ENCODE data around the gene RHCE. TPM values are rescaled to one million over a fixed set of nuclear protein-coding genes. Genes with fewer than 3 reads are reported as not detected.
A peak's percentile ranks its signal among the peaks of the same experiment; 100 is the strongest.
"Not testable (repeated sequence)": the region's sequence is repeated elsewhere in the genome, so short reads cannot be mapped to it uniquely, and the experiment has no call there.

The RHCE gene
- total RNA-seq, 2 donors from 2014 or later, result 0.64 TPM; not detected in 1

DNA sequence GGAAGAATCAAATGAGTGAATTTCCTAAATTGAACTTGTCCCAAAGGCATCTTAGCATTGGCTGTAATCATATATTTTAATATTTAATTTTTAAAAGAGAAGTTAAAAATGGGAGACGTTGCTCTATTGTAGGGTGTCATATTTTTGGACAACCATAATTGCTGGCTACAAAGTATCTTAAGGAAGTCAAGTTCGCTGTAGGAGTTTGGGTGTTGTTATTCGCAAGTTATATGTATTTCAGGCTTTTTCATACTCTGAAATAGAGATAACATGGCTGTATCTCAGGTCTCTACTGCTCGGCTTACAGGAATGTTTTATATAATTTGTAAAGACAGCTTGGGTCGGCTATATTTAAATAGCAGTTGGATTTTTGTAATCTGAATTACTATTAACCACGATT, 81.6 kb downstream of the RHCE start:
- no peak for ATAC-seq
- no peaks in the 10 kb centered on the region for H3K9me3 Mint-ChIP-seq
- H3K36me3 Mint-ChIP-seq, result peaks cover 6 to 19% of the 10 kb centered on the region in 2 donors
- DNase-seq (ENCODE audit: low spot score in 2 of 2), result no peak
- peak overlapping the region; percentile 77 to 89 for H3K27ac Mint-ChIP-seq

DNA sequence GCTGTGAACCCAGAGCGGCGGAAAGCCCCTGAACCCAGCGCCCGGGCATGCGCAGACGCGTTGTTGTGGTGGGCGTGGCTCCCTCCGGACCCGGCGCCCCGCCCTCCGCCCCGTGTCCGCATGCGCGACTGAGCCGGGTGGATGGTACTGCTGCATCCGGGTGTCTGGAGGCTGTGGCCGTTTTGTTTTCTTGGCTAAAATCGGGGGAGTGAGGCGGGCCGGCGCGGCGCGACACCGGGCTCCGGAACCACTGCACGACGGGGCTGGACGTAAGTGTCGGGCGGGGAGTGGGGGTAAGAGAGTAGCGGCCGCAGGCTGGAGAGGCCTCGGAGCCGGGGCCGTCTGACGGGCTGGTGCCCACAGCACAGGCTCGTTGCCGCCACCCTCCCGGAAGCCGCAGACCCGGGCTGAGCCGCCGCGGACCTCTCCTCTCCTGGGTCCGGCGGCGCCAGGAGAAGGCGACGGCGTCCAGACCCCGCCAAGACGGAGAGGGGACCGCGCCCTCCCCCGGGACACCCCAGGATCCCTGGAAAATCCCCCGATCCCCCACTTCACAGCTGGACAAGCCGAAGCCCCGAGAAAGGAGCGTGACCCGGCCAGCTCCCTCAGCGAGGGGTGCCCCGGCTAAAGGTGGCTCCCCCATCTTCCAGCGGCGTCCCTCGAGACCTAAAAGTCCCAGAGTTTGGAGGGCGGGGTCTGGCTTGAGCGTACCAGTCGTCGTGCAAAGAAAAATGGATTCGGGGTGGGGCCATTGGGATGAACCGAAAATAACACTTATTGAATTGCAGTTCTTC, 82.2 kb downstream of the RHCE start, which contains the start of gene TMEM50A:
TMEM50A (plus strand) TSS at position 147 of the 794 bp plus-strand sequence. CDS start 2,153 bp downstream, outside the sequence.
- ATAC-seq (peak; percentile 76 to 84), DNase-seq (ENCODE audit: low spot score in 2 of 2) (peak; percentile 93 to 95)
- Mint-ChIP-seq H3K27ac (peak within 1 kb of the TSS; percentile 89 to 96), H3K9me3 (no peaks in the 10 kb centered on the region), H3K36me3 (peaks cover 6 to 14% of the 10 kb centered on the region in 2 donors)

DNA sequence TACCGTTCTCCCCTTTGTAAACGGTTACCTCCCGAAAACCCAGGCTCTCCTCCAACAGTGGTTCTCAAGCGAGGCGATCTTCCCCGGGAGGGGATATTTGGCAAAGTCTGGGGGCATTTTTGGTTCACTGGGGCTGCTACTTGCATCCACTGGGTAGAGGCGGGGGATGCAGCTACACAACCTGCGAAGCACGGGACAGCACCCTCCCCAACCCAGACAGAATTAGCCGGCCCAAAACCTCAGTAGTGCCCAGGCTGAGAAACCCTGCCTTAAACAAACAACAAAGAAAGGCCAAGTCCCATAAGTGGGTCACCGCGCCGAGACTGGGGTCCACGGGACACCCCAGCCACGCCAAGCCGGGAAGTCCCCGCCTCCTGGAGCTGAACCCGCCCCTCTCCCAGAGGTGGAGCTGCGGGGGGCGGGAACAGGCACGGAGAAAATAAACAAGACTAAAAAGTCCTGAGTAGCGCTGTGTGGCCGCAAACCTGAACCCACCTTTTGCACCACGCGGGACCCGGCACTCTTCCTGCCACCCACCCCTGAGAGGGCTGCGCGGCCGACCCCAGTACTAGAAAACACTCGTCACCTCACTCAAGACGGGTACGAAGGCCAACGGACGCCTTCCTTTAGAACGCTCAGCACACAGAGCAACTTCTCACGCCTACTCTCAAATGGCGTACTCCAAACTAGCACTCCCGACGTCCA, 83.0 kb downstream of the RHCE start:
- H3K36me3 Mint-ChIP-seq, H3K9me3 Mint-ChIP-seq: not testable (repeated sequence)
- ATAC-seq (peak; percentile 71), DNase-seq (ENCODE audit: low spot score in 2 of 2) (peak in 1 of 2 donors; percentile 24)
- peak overlapping the region; percentile 89 to 96 for H3K27ac Mint-ChIP-seq

DNA sequence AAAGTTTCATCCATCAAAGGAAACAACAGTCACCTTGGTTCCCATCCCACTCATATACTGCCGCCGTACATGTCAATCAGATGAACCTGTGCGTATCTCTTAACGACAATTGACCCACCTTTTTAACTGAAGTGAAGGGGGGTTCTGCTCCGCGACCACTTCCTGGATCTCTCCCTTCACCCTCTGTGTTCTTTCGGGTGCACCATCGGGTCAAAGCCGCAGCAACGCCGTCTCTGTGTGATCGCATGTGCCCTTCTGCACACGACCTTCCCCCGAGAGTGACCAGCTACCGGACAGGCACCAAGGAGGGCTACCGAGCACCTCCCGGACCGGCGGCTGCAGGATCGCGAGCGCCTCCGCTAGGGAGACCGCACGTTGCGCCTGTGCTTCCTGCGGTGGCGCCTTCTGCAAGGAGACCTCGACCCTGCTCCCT, 83.7 kb downstream of the RHCE start:
- DNase-seq (ENCODE audit: low spot score in 2 of 2), result peak; percentile 16 to 65
- peak overlapping the region; percentile 78 to 94 for H3K27ac Mint-ChIP-seq
- H3K9me3 Mint-ChIP-seq, H3K36me3 Mint-ChIP-seq: not testable (repeated sequence)
- ATAC-seq, result peak; percentile 4 to 13

DNA sequence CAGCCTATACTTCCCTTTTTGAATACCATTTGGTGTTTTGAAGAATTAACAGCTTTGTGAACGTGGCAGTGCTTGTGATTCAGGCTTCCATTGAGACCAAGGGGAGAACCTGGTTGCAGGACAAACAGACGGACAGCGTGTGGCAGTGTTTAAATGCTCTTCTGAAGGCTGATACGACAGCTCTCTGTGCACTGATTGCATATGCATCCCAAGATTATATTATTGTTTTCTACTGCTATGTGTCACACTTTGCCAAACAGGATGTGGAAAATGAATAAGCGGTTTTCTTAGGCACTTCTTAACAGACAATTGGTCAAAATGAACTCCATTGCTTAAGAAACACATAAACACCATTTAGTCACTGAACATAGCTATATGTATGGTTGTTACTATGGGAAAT, 90.7 kb downstream of the RHCE start:
- peak overlapping the region in 1 of 2 donors; percentile 85 for H3K27ac Mint-ChIP-seq
- DNase-seq (ENCODE audit: low spot score in 2 of 2), result not testable (repeated sequence)
- peak; percentile 72 to 93 for ATAC-seq

DNA sequence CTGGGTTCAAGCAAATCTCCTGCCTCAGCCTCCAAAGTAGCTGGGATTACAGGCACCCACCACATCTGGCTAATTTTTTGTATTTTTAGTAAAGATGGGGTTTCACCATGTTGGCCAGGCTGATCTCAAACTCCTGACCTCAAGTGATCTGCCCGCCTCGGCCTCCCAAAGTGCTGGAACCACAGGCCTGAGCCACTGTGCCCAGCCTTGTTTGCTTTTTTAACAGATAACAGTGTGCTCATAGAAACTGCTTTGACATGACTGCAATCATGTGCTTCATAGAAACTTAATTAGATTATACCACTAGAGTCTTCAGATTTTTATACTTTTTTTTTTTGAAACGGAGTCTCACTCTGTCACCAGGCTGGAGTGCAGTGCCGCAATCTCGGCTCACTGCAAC, 91.3 kb downstream of the RHCE start:
- not testable (repeated sequence) for H3K36me3 Mint-ChIP-seq; H3K9me3 Mint-ChIP-seq; ATAC-seq; DNase-seq (ENCODE audit: low spot score in 2 of 2)
- H3K27ac Mint-ChIP-seq, result peak overlapping the region in 1 of 2 donors; percentile 85

More for the DNA sequence above, 90.7 kb downstream of the RHCE start:
- not testable (repeated sequence) for H3K9me3 Mint-ChIP-seq, H3K36me3 Mint-ChIP-seq

DNA sequence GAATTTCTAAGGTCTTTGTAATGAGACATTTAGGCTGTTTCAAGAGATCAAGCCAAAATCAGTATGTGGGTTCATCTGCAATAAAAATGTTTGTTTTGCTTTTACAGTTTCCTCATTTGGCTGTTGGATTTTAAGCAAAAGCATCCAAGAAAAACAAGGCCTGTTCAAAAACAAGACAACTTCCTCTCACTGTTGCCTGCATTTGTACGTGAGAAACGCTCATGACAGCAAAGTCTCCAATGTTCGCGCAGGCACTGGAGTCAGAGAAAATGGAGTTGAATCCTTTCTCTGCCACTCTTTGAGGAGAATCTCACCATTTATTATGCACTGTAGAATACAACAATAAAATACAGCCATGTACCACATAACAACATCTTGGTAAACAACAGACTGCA, 91.8 kb downstream of the RHCE start:
- DNase-seq (ENCODE audit: low spot score in 2 of 2); H3K9me3 Mint-ChIP-seq; ATAC-seq; H3K36me3 Mint-ChIP-seq; H3K27ac Mint-ChIP-seq: not testable (repeated sequence)

DNA sequence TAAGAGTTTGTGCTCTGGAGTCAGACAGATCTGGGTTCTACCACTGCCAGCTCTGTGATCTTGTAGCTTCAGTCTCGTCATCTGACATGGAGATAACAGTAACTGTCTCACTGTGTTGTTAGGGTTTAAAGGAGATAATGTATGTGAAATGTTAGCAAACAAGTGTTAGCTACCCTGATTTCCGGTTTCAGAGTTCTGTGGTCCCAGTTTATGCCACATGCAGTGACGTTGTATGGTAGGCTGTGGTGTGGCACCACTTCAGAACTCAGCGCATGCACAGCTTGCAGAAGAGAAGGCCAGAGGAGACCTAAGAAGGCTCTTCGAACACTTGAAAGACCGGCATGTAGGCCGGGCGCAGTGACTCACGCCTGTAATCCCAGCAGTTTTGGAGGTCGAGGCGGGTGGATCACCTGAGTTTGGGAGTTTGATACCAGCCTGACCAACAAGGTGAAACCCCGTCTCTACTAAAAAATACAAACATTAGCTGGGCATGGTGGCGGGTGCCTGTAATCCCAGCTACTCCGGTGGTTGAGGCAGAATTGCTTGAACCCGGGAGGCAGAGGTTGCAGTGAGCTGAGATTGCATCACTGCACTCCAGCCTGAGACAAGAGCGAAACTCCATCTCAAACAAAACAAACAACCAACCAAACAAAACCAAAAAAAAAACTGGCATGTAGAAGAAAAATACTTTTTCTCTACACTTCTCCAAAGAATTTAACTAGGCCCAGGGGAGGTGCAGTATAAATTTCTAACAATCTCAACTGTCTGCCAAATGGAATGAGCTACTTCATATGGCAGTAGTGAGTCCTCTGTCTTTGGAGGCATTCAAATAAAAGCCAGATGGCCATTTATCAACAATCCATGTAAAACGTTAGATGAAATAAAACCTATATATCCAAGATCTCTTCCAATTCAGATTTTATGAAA, 92.5 kb downstream of the RHCE start:
- ATAC-seq, result peak; percentile 57 to 74
- not testable (repeated sequence) for DNase-seq (ENCODE audit: low spot score in 2 of 2); H3K27ac Mint-ChIP-seq; H3K36me3 Mint-ChIP-seq; H3K9me3 Mint-ChIP-seq

DNA sequence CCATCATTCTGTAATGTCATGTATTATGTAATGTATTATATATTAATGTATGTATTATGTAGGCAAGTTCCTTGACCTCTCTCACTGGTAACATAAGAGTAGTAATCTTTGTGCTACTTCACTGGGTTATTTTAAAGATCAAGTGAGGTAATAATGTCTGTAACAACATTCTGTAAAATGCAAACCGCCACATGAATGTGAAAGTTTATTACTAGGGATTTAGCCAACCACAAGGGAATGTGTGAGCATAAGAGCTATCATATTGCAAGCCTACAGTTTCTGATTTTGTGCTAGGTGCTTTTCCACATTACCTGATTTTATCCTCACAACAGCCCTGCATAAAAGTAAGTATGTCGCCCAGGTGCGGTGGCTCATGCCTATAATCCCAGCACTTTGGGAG, 96.2 kb downstream of the RHCE start:
- DNase-seq (ENCODE audit: low spot score in 2 of 2); H3K9me3 Mint-ChIP-seq; ATAC-seq; H3K36me3 Mint-ChIP-seq; H3K27ac Mint-ChIP-seq: not testable (repeated sequence)

DNA sequence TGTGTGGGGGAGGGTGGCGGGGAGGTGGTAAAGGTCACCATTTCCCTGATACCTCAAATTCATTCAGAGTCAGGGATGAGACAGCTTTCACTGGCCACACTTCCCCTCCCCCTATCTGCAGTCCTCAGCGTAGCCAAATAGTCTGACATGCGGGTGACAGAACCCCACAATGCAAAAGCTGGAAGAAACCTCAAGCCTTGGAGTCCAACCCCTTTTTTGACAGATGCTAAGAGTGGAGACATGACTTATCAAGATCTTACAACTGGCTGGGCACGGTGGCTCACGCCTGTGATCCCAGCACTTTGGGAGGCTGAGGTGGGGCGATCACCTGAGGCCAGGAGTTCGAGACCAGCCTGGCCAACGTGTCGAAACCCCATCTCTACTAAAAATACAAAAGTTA, 98.5 kb downstream of the RHCE start:
- not testable (repeated sequence) for H3K27ac Mint-ChIP-seq; DNase-seq (ENCODE audit: low spot score in 2 of 2); ATAC-seq

DNA sequence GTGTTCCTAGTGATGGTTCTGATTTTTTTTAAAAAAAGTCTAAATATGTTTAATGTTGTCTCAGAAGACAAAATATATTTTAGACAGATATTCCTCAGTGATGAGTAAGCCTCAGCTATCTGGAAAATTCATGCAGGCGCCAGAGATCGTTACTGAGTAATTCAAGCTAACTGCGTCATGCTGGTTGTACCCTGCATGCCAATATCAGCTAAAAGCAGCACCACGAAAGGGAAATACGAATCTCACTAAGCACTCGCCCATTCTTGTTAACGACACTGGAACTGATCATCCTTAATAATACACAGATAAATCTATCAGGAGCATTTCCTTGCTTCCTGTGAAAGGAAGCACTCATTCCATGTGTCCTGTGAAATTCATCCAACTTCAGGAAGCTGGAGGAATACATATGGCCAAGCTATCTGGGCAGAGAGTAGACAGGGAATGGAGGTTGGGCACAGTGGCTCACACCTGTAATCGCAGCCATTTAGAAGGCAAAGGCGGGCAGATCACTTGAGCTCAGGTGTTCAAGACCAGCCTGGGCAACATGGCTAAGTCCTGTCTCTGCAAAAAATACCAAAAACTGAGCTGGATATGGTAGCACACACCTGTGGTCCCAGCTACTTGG, 100.2 kb downstream of the RHCE start:
- ATAC-seq; H3K36me3 Mint-ChIP-seq; DNase-seq (ENCODE audit: low spot score in 2 of 2); H3K9me3 Mint-ChIP-seq; H3K27ac Mint-ChIP-seq: not testable (repeated sequence)

More for the DNA sequence above, 98.5 kb downstream of the RHCE start:
- not testable (repeated sequence) for H3K9me3 Mint-ChIP-seq, H3K36me3 Mint-ChIP-seq

DNA sequence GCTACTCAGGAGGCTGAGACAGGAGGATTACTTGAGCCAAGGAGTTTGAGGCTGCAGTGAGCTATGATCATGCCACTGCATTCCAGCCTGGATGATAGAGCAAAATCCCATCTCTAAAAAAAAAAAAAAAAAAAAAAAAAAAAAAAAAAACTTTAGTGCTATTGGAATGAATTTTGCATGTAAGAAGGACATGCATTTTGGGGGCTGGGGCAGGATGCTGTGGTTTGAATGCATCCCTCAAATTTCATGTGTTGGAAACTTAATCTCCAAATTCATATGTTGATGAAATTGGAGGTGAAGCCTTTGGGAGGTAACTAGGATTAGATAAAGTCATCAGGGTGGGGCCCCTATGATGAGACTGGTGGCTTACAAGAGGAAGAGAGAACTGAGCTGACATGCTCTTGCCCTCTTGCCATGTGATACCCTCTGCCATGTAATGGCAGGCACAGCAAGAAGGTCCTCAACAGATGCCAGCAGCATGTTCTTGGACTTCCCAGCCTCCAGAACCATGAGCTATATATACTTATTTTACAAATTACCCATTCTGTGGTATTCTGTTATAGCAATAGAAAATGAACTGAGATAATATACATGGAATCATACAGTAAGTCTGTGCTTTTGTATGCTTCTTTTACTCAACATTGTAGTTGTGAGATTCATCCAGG, 107.7 kb downstream of the RHCE start:
- not testable (repeated sequence) for DNase-seq (ENCODE audit: low spot score in 2 of 2); H3K9me3 Mint-ChIP-seq; H3K27ac Mint-ChIP-seq; ATAC-seq
- H3K36me3 Mint-ChIP-seq, result peaks cover 18 to 37% of the 10 kb centered on the region in 2 donors
